K562 (cell line): ENCODE results near the gene PARD3B. TPM values are rescaled to one million over a fixed set of nuclear protein-coding genes. Genes with fewer than 3 reads are reported as not detected.

ENCODE experiments used
- ATAC-seq: fragments of 200-7000 bp; cut with Tn5 transposase; 3 replicates; pipeline ENCODE4 v1.9.1; 2020; ENCODE audit warnings: moderate library complexity
- BruUV-seq: library from RNA; stranded (reverse); fragments of 400-500 nt; replicated peaks from 2 replicates; lab custom pipeline; 2021; lab: Mats Ljungman, UMichigan
- CTCF ChIA-PET: fragments of 300-600 bp; formaldehyde crosslinking; extraction: SDS; loops from one replicate; lab custom pipeline; 2021; ENCODE audit warnings: low intra/inter-chr PET ratio; lab: Yijun Ruan, JAX
- POLR2A ChIA-PET: fragments of 300-600, 350-650 bp; sonication (Branson Sonifier 250); formaldehyde crosslinking; extraction: SDS; loops from one replicate; lab custom pipeline; 2021; ENCODE audit warnings: antibody characterized with exemption, inconsistent platforms; lab: Yijun Ruan, JAX
- DNase-seq, 4 experiments: peaks; one replicate each; pipeline versions ENCODE4 v3.0.0 to v3.0.0-alpha.2; 2011 to 2018; ENCODE audit warnings: low spot score in 3 of 4, mixed read lengths in 3 of 4; ENCODE audit errors: extremely low read depth in 1 of 4
- FAIRE-seq: peaks from 2 replicates; lab custom pipeline; 2011; peaks lifted over from hg19 to GRCh38; lab: Jason Lieb, UNC
- H2AFZ ChIP-seq: 2 replicates; pipeline ENCODE4 v1.6.0; 2011; ENCODE audit warnings: low read depth, low read length, control low read depth, inconsistent platforms
- H3K27ac ChIP-seq: fragments of 200-600 bp; 3 replicates; pipeline ENCODE4 v1.8.0; 2011; ENCODE audit warnings: low read depth, mild to moderate bottlenecking, control low read depth, inconsistent platforms, low read length, moderate library complexity, mixed read lengths; ENCODE audit errors: extremely low read depth
- H3K27me3 ChIP-seq, 2 experiments: fragments of 300-600 bp in 1 of 2; 2 replicates in 1 of 2; 3 replicates in 1 of 2; pipeline versions ENCODE4 v1.6.0 to v1.8.0; 2011; ENCODE audit warnings: inconsistent platforms in 2 of 2, low read length in 2 of 2, mild to moderate bottlenecking in 1 of 2, mixed read lengths in 1 of 2, moderate library complexity in 1 of 2; ENCODE audit not compliant: control insufficient read depth in 2 of 2, insufficient read depth in 2 of 2
- H3K36me3 ChIP-seq: fragments of 300-600 bp; 3 replicates; pipeline ENCODE4 v1.8.0; 2011; ENCODE audit warnings: mild to moderate bottlenecking, low read length, inconsistent platforms; ENCODE audit not compliant: control insufficient read depth, insufficient read depth
- H3K4me1 ChIP-seq, 2 experiments: fragments of 200-600 bp in 1 of 2; replicated peaks in 1 of 2; 2 replicates in 1 of 2; 3 replicates in 1 of 2; pipeline versions ENCODE4 v1.5.1 to v1.8.0; 2011; ENCODE audit warnings: inconsistent platforms in 2 of 2, low read length in 2 of 2, mild to moderate bottlenecking in 1 of 2, mixed read lengths in 1 of 2, moderate library complexity in 1 of 2; ENCODE audit not compliant: control insufficient read depth in 2 of 2, insufficient read depth in 2 of 2
- H3K4me2 ChIP-seq: 2 replicates; pipeline ENCODE4 v1.6.1; 2011; ENCODE audit warnings: low read length, control low read depth, inconsistent platforms, mixed read lengths; ENCODE audit not compliant: insufficient read depth
- H3K4me3 ChIP-seq: fragments of 200-600 bp; sonication (generic), shearing (Covaris generic); 2 replicates; pipeline ENCODE4 v1.5.1; 2016; ENCODE audit warnings: control low read depth, inconsistent platforms
- H3K79me2 ChIP-seq: fragments of 200-600 bp; 3 replicates; pipeline ENCODE4 v1.8.0; 2011; ENCODE audit warnings: low read length, inconsistent platforms; ENCODE audit not compliant: control insufficient read depth, insufficient read depth
- H3K9ac ChIP-seq, 2 experiments: 2 replicates each; pipeline versions ENCODE4 v1.6.0 to v1.6.1; 2011; ENCODE audit warnings: low read depth in 2 of 2, low read length in 2 of 2, control low read depth in 1 of 2, inconsistent platforms in 1 of 2, mild to moderate bottlenecking in 1 of 2, mixed read lengths in 1 of 2; ENCODE audit not compliant: insufficient read depth in 1 of 2
- H3K9me1 ChIP-seq: one replicate; pipeline ENCODE4 v1.6.0; 2011; ENCODE audit warnings: inconsistent platforms, mild to moderate bottlenecking, low read length, moderate library complexity; ENCODE audit not compliant: control insufficient read depth, insufficient read depth
- H3K9me3 ChIP-seq: replicated peaks from 2 replicates; pipeline ENCODE4 v1.5.1; 2011; ENCODE audit warnings: low read depth, low read length, inconsistent platforms; ENCODE audit not compliant: control insufficient read depth, insufficient read depth
- H4K20me1 ChIP-seq: replicated peaks from 2 replicates; pipeline ENCODE4 v1.6.1; 2011; ENCODE audit warnings: low read length, inconsistent platforms, mixed read lengths; ENCODE audit not compliant: control insufficient read depth, insufficient read depth
- AFF1 ChIP-seq, 2 experiments: fragments of 450-650 bp; IDR thresholded peaks; 2 replicates each; pipeline ENCODE4 v1.6.1; 2018; ENCODE audit warnings: mild to moderate bottlenecking in 2 of 2, low read depth in 1 of 2; ENCODE audit not compliant: partially characterized antibody in 2 of 2
- ATF1 ChIP-seq, 2 experiments: fragments of 450-650 bp in 1 of 2; IDR thresholded peaks; 2 replicates each; pipeline ENCODE4 v1.6.1; 2016; ENCODE audit warnings: missing compliant biosample characterization in 1 of 2, missing genetic modification characterization in 1 of 2
- CHD2 ChIP-seq: IDR thresholded peaks from 2 replicates; pipeline ENCODE4 v1.6.1; 2011; ENCODE audit warnings: low read depth, low read length
- ETV6 ChIP-seq, 3 experiments: fragments of 150-350 bp in 1 of 3; sonication (generic) in 1 of 3; formaldehyde crosslinking in 1 of 3; IDR thresholded peaks; 2 replicates each; pipeline versions ENCODE4 v1.6.1 to v1.8.0; 2014 to 2022; ENCODE audit warnings: borderline replicate concordance in 2 of 3, low read depth in 2 of 3, antibody characterized with exemption in 1 of 3, low read length in 1 of 3, mild to moderate bottlenecking in 1 of 3, missing genetic modification reagents in 1 of 3
- MED1 ChIP-seq: sonication (generic); formaldehyde crosslinking; IDR thresholded peaks from 2 replicates; pipeline ENCODE4 v1.8.1; 2023; ENCODE audit warnings: missing genetic modification reagents, borderline replicate concordance
- SRSF9 ChIP-seq: fragments of 200-400 bp; formaldehyde crosslinking; IDR thresholded peaks from 2 replicates; pipeline ENCODE4 v1.6.1; 2017; ENCODE audit warnings: low read depth, low read length, borderline replicate concordance
- ZFP91 ChIP-seq: sonication (generic); formaldehyde crosslinking; IDR thresholded peaks from 2 replicates; pipeline ENCODE4 v1.8.0; 2022; ENCODE audit warnings: mild to moderate bottlenecking, missing genetic modification reagents
- ZNF324 ChIP-seq: fragments of 250-450 bp; sonication (Bioruptor Pico); IDR thresholded peaks from 2 replicates; pipeline ENCODE4 v1.4.0; 2020; ENCODE audit warnings: mild to moderate bottlenecking
- ZNF764 ChIP-seq: fragments of 250-450 bp; sonication (Bioruptor Pico); IDR thresholded peaks from 2 replicates; pipeline ENCODE4 v1.4.0; 2020; ENCODE audit warnings: low read depth, mild to moderate bottlenecking, moderate library complexity
- WGBS: fragments of 100-300 bp; shearing (Covaris generic); methylation state at CpG from one replicate; pipeline ENCODE4 v1.1.6; 2016; ENCODE audit warnings: low coverage, mixed read lengths; ENCODE audit not compliant: insufficient coverage; ENCODE audit errors: missing lambda C conversion rate; 5-methylcytosine and 5-hydroxymethylcytosine counted together
- in situ Hi-C: fragments of 300-500 bp; cut with MboI; formaldehyde crosslinking; loops from 4 replicates; pipeline ENCODE4 v1.15.0; 2018; ENCODE audit warnings: inconsistent platforms, mixed read lengths
- intact Hi-C: fragments of 100-400 bp; cut with micrococcal nuclease; formaldehyde crosslinking; loops from 2 replicates; pipeline ENCODE4 v1.14.2; 2022
- polyA plus RNA-seq, 8 experiments: library from polyadenylated mRNA; depleted of rRNA in 4 of 8; stranded (reverse) in 5 of 8; unstranded in 3 of 8; fragments of >200 nt; fragmentation: Nextera tagmentation in 2 of 8; fragmentation: Illumina TruSeq in 1 of 8; extraction: Ambion mirVana in 2 of 8; extraction: Trizol in 1 of 8; gene quantifications; 2 replicates each; pipeline versions ENCODE4 v1.2.1 to v1.2.3, GENCODE V29; 2011 to 2014; ENCODE audit warnings: inconsistent platforms in 1 of 8, missing spikeins in 1 of 8
- total RNA-seq, 7 experiments: library from RNA; depleted of rRNA in 6 of 7; stranded (reverse); fragments of >200 nt in 6 of 7; fragmentation: Illumina TruSeq in 2 of 7; extraction: Trizol in 2 of 7; gene quantifications; 2 replicates each; pipeline versions ENCODE4 v1.2.1 to v1.2.3, GENCODE V29; 2011 to 2021; ENCODE audit warnings: low replicate concordance in 1 of 7

The PARD3B gene
- total and polyA plus RNA-seq, 9 of the 15 experiments (the other 6 are each of a cell fraction or from before 2014, with no cell fraction given), result 0.15 to 3.0 (median 1.1) TPM

- in situ Hi-C loops (no loop called here), intact Hi-C loops (no loop called here)
- no peaks in the 10 kb centered on the region for H3K27me3 ChIP-seq
- H3K79me2 ChIP-seq, result no peaks in the 10 kb centered on the region
- no TSS peak for BruUV-seq
- H3K4me3 ChIP-seq, result no peak overlapping the region
- TF ChIP-seq MED1, result no peak
- no peak for TF ChIP-seq ZNF764 (CRISPR knock-in tag)
- no peak for TF ChIP-seq ETV6 (IDR thresholded peaks at IDR 0.05; ENCODE audit: borderline replicate concordance in 1 of 2, low read depth in 2 of 2, low read length in 1 of 2)
- TF ChIP-seq ETV6 (CRISPR knock-in tag; IDR thresholded peaks at IDR 0.05; ENCODE audit: borderline replicate concordance), result no peak
- TF ChIP-seq ZNF324 (CRISPR knock-in tag), result no peak
- no peak for TF ChIP-seq ATF1 (CRISPR knock-in tag; IDR thresholded peaks at IDR 0.05)
- TF ChIP-seq ATF1 (tag; IDR thresholded peaks at IDR 0.05), result no peak
- FAIRE-seq (no peak), ATAC-seq (no peak), DNase-seq (no peak)
- no peak overlapping the region for H3K4me2 ChIP-seq
- 0% methylated on average over 3 of the region's 3 CpGs for WGBS
- no peaks in the 10 kb centered on the region for H3K4me1 ChIP-seq
- ChIA-PET CTCF (no interaction called here), POLR2A (no interaction called here)
- no peaks in the 10 kb centered on the region for H4K20me1 ChIP-seq
- no peak overlapping the region for H2AFZ ChIP-seq
- H3K9me1 ChIP-seq, result no peaks in the 10 kb centered on the region
- H3K36me3 ChIP-seq, result no peaks in the 10 kb centered on the region
- H3K27ac ChIP-seq, result no peak overlapping the region
- H3K9ac ChIP-seq, result no peak overlapping the region
- no peaks in the 10 kb centered on the region for H3K9me3 ChIP-seq
Measured at GRCh38 chr2:205607146-205607545, 1061.9 kb downstream of the PARD3B start.

GRCh38 chr2:205609113-205609512 is 1063.8 kb downstream of the PARD3B start:
- intact Hi-C loops, result no loop called here
- no peaks in the 10 kb centered on the region for H3K36me3 ChIP-seq
- H3K9me3 ChIP-seq, result no peaks in the 10 kb centered on the region
- in situ Hi-C loops, result no loop called here
- CTCF ChIA-PET, result no interaction called here
- no peaks in the 10 kb centered on the region for H3K9me1 ChIP-seq
- no peaks in the 10 kb centered on the region for H3K79me2 ChIP-seq
- no peak overlapping the region for H2AFZ ChIP-seq
- H3K4me2 ChIP-seq, result no peak overlapping the region
- ATAC-seq (no peak), DNase-seq (no peak), FAIRE-seq (no peak)
- WGBS, result 0% methylated on average over 6 of the region's 8 CpGs
- H3K4me3 ChIP-seq, result no peak overlapping the region
- no peak overlapping the region for H3K9ac ChIP-seq
- no peak overlapping the region for H3K27ac ChIP-seq
- H3K27me3 ChIP-seq, result no peaks in the 10 kb centered on the region
- no peaks in the 10 kb centered on the region; a peak in 2 of 5 replicates for H3K4me1 ChIP-seq
- BruUV-seq, result no TSS peak
- POLR2A ChIA-PET, result no interaction called here
- no peaks in the 10 kb centered on the region for H4K20me1 ChIP-seq
- TF ChIP-seq SRSF9, result no peak
- no peak for TF ChIP-seq ZFP91 (CRISPR knock-in tag)
- no peak for TF ChIP-seq AFF1 (IDR thresholded peaks at IDR 0.05; ENCODE audit: low read depth in 1 of 2, partially characterized antibody in 2 of 2)
- no peak for TF ChIP-seq CHD2
